Astrocyte of the spinal cord (primary cell): ENCODE measurements around the gene SH3BGRL.

Experiments used
- DNase-seq: peaks from one replicate; pipeline ENCODE4 v3.0.0; 2011; ENCODE audit warnings: low read depth, low spot score
- H3K4me3 ChIP-seq: 2 replicates; pipeline ENCODE4 v1.5.1; 2011; ENCODE audit warnings: low read depth, mild to moderate bottlenecking, low read length, moderate library complexity
- CTCF ChIP-seq: IDR thresholded peaks from 2 replicates; pipeline ENCODE4 v1.5.1; 2012; ENCODE audit warnings: low read depth, mild to moderate bottlenecking, low read length, inconsistent platforms
- in situ Hi-C: cut with HindIII; loops from 2 replicates; pipeline ENCODE4 v1.10.0; 2017; ENCODE audit warnings: low sequenced_read_pairs

The SH3BGRL gene

GRCh38 chrX:81229901-81230300 lies 28.0 kb downstream of the SH3BGRL start:
- no peak for DNase-seq
- H3K4me3 ChIP-seq, result no peak overlapping the region
- no peak for TF ChIP-seq CTCF
- in situ Hi-C loops, result no loop called here

- TF ChIP-seq CTCF, result no peak
- DNase-seq, result no peak
- no peak overlapping the region for H3K4me3 ChIP-seq
- in situ Hi-C loops, result no loop called here
Observed at GRCh38 chrX:81231476-81231875, 29.6 kb downstream of the SH3BGRL start.

- no peak overlapping the region for H3K4me3 ChIP-seq
- in situ Hi-C loops, result no loop called here
- no peak for TF ChIP-seq CTCF
- DNase-seq, result no peak
Observed at GRCh38 chrX:81232218-81232617, 30.3 kb downstream of the SH3BGRL start.

- H3K4me3 ChIP-seq, result no peak overlapping the region
- DNase-seq, result no peak
- no peak for TF ChIP-seq CTCF
- in situ Hi-C loops, result no loop called here
Observed at GRCh38 chrX:81237516-81237915, 35.6 kb downstream of the SH3BGRL start.

- no peak overlapping the region for H3K4me3 ChIP-seq
- no peak for TF ChIP-seq CTCF
- no peak for DNase-seq
- in situ Hi-C loops, result no loop called here
Observed at GRCh38 chrX:81238166-81238565, 36.3 kb downstream of the SH3BGRL start.

- in situ Hi-C loops, result no loop called here
- DNase-seq, result no peak
- no peak for TF ChIP-seq CTCF
- no peak overlapping the region for H3K4me3 ChIP-seq
Observed at GRCh38 chrX:81240701-81241331, 38.9 kb downstream of the SH3BGRL start.
